Measurements from ENCODE around the gene RUSF1.

The RUSF1 gene

DNA sequence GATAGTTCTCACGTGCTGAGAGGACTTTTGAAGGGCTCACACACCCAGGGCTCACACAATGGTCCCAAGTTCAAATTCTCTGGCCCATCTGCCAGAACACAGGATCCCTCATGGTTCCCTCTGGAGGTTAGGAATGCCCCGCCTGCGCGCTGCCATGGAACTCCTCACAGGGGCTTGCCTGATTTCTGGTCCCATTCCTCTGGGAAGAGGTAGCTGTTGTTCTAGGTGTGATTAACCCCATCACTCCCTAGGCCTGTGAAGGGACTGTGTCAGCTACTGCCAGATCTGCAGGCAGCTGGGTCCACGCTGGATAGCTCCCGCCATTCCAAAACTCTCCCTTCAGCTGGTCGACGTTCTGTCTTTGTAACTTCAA lies 51.2 kb downstream of the RUSF1 start:
- Histone ChIP-seq H3K18ac (ENCODE audit: low read length) (no peak overlapping the region), H3K36me3 (replicated peaks in 1 of 2; ENCODE audit: control insufficient read depth in 2 of 2, insufficient read depth in 2 of 2, low read length in 2 of 2) (peaks cover 8 to 31% of the 10 kb centered on the region in 2 donors), H4K8ac (ENCODE audit: low read depth, low read length) (no peak overlapping the region), H2BK15ac (ENCODE audit: low read length) (no peak overlapping the region), H3K9me3 (replicated peaks in 1 of 2; ENCODE audit: control insufficient read depth in 2 of 2, insufficient read depth in 1 of 2, low read depth in 1 of 2, low read length in 2 of 2) (no peaks in the 10 kb centered on the region), H3K23ac (ENCODE audit: low read depth, low read length, poor library complexity) (no peak overlapping the region), H2BK120ac (ENCODE audit: low read depth, low read length) (no peak overlapping the region), H3K9ac (ENCODE audit: low read depth, low read length, poor library complexity) (no peak overlapping the region), H3K4me1 (ENCODE audit: control insufficient read depth in 2 of 2, insufficient read depth in 1 of 2, low read depth in 1 of 2, low read length in 2 of 2) (peaks cover 17 to 21% of the 10 kb centered on the region in 2 donors), H3K4me3 (ENCODE audit: low read length in 2 of 2) (no peak overlapping the region), H3K27ac (replicated peaks; ENCODE audit: low read length) (no peak overlapping the region), H2AK5ac (ENCODE audit: low read depth, low read length) (no peak overlapping the region), H2BK12ac (ENCODE audit: low read length) (no peak overlapping the region), H3K27me3 (ENCODE audit: control insufficient read depth in 3 of 3, insufficient read depth in 3 of 3, low read depth in 1 of 3, low read length in 3 of 3) (no peaks in the 10 kb centered on the region), H4K91ac (ENCODE audit: low read depth, low read length, poor library complexity) (no peak overlapping the region), H2BK5ac (ENCODE audit: low read length) (no peak overlapping the region), H3K4ac (ENCODE audit: low read length) (no peak overlapping the region), H3K14ac (ENCODE audit: low read length) (no peak overlapping the region), H3K4me2 (ENCODE audit: insufficient read depth, low read length, poor library complexity, severe bottlenecking) (no peak overlapping the region), H2AFZ (ENCODE audit: low read length) (no peak overlapping the region), H3K79me1 (ENCODE audit: low read depth, low read length) (peaks cover 12% of the 10 kb centered on the region)
- no CpG with 5 or more reads among the region's 8 CpGs for WGBS, 2 donors (ENCODE audit: extremely low coverage in 2 of 2, insufficient read length in 2 of 2, insufficient replicate concordance in 1 of 2)
- DNase-seq (ENCODE audit: low spot score) = no peak

DNA sequence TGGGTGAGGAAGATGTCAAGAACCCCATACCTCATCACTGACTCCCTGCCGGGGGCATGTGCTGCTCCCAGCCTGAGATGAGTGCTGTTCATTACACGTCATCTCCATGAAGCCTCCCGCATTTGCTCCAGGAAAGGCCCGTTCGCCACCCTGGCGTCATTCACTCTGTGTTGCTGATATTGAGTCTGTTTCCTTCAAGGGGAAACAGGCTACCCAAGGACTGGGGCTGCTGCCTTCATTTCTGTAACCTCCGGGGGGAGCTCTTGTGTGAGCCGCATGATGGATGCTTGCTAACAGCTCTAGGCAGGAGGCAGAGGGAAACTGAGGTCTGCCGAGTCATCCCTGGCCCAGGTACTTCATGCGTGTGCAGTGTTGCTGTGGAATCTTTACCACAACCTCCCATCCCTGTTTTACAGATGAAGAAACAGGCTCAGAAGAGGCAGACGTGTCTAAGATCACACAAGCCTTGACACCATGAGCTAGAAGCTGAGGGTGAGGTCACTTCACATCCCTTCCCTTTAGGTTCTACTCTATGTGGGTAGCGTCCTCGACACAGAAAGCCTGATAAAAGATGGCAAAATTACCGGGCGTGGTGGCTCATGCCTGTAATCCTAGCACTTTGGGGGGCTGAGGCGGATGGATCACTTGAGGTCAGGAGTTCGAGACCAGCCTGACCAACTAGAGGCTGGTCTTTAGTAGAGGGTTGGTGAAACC lies 52.4 kb downstream of the RUSF1 start:
- H3K4me2 ChIP-seq (ENCODE audit: insufficient read depth, low read length, poor library complexity, severe bottlenecking) = no peak overlapping the region
- H3K27me3 ChIP-seq (ENCODE audit: control insufficient read depth in 3 of 3, insufficient read depth in 3 of 3, low read depth in 1 of 3, low read length in 3 of 3) = no peaks in the 10 kb centered on the region
- H3K9me3 ChIP-seq (replicated peaks in 1 of 2; ENCODE audit: control insufficient read depth in 2 of 2, insufficient read depth in 1 of 2, low read depth in 1 of 2, low read length in 2 of 2) = no peaks in the 10 kb centered on the region
- peak overlapping the region; percentile 19 for H3K23ac ChIP-seq (ENCODE audit: low read depth, low read length, poor library complexity)
- no peak overlapping the region for H2BK5ac ChIP-seq (ENCODE audit: low read length)
- H2AFZ ChIP-seq (ENCODE audit: low read length) = no peak overlapping the region
- no peak overlapping the region for H3K4me3 ChIP-seq (ENCODE audit: low read length in 2 of 2)
- DNase-seq (ENCODE audit: low spot score) = no peak
- peaks cover 12% of the 10 kb centered on the region for H3K79me1 ChIP-seq (ENCODE audit: low read depth, low read length)
- no peak overlapping the region for H4K91ac ChIP-seq (ENCODE audit: low read depth, low read length, poor library complexity)
- H2BK120ac ChIP-seq (ENCODE audit: low read depth, low read length) = no peak overlapping the region
- H3K18ac ChIP-seq (ENCODE audit: low read length) = no peak overlapping the region
- no peak overlapping the region for H4K8ac ChIP-seq (ENCODE audit: low read depth, low read length)
- H2AK5ac ChIP-seq (ENCODE audit: low read depth, low read length) = peak overlapping the region; percentile 57
- H3K4me1 ChIP-seq (ENCODE audit: control insufficient read depth in 2 of 2, insufficient read depth in 1 of 2, low read depth in 1 of 2, low read length in 2 of 2) = peaks cover 19 to 26% of the 10 kb centered on the region in 2 donors
- no peak overlapping the region for H3K27ac ChIP-seq (replicated peaks; ENCODE audit: low read length)
- peaks cover 6 to 28% of the 10 kb centered on the region in 2 donors for H3K36me3 ChIP-seq (replicated peaks in 1 of 2; ENCODE audit: control insufficient read depth in 2 of 2, insufficient read depth in 2 of 2, low read length in 2 of 2)
- H3K9ac ChIP-seq (ENCODE audit: low read depth, low read length, poor library complexity) = no peak overlapping the region
- no peak overlapping the region for H3K4ac ChIP-seq (ENCODE audit: low read length)
- H2BK15ac ChIP-seq (ENCODE audit: low read length) = no peak overlapping the region
- no peak overlapping the region for H3K14ac ChIP-seq (ENCODE audit: low read length)
- no CpG with 5 or more reads among the region's 17 CpGs for WGBS, 2 donors (ENCODE audit: extremely low coverage in 2 of 2, insufficient read length in 2 of 2, insufficient replicate concordance in 1 of 2)
- H2BK12ac ChIP-seq (ENCODE audit: low read length) = no peak overlapping the region

- Histone ChIP-seq H3K9ac (ENCODE audit: low read depth, low read length, poor library complexity) (no peak overlapping the region), H2BK12ac (ENCODE audit: low read length) (no peak overlapping the region), H2BK15ac (ENCODE audit: low read length) (no peak overlapping the region), H3K18ac (ENCODE audit: low read length) (peak overlapping the region; percentile 9), H3K4me2 (ENCODE audit: insufficient read depth, low read length, poor library complexity, severe bottlenecking) (no peak overlapping the region), H4K91ac (ENCODE audit: low read depth, low read length, poor library complexity) (no peak overlapping the region), H3K79me1 (ENCODE audit: low read depth, low read length) (peaks cover 11% of the 10 kb centered on the region), H3K14ac (ENCODE audit: low read length) (no peak overlapping the region), H4K8ac (ENCODE audit: low read depth, low read length) (no peak overlapping the region), H2AK5ac (ENCODE audit: low read depth, low read length) (no peak overlapping the region), H3K4ac (ENCODE audit: low read length) (no peak overlapping the region), H3K9me3 (replicated peaks in 1 of 2; ENCODE audit: control insufficient read depth in 2 of 2, insufficient read depth in 1 of 2, low read depth in 1 of 2, low read length in 2 of 2) (no peaks in the 10 kb centered on the region), H3K36me3 (replicated peaks in 1 of 2; ENCODE audit: control insufficient read depth in 2 of 2, insufficient read depth in 2 of 2, low read length in 2 of 2) (peaks cover 6 to 28% of the 10 kb centered on the region in 2 donors), H2BK5ac (ENCODE audit: low read length) (no peak overlapping the region), H3K23ac (ENCODE audit: low read depth, low read length, poor library complexity) (no peak overlapping the region), H2BK120ac (ENCODE audit: low read depth, low read length) (no peak overlapping the region), H2AFZ (ENCODE audit: low read length) (no peak overlapping the region), H3K27me3 (ENCODE audit: control insufficient read depth in 3 of 3, insufficient read depth in 3 of 3, low read depth in 1 of 3, low read length in 3 of 3) (no peaks in the 10 kb centered on the region), H3K4me1 (ENCODE audit: control insufficient read depth in 2 of 2, insufficient read depth in 1 of 2, low read depth in 1 of 2, low read length in 2 of 2) (peaks cover 16 to 27% of the 10 kb centered on the region in 2 donors), H3K27ac (replicated peaks; ENCODE audit: low read length) (peak overlapping the region; percentile 63), H3K4me3 (ENCODE audit: low read length in 2 of 2) (no peak overlapping the region)
- no CpG with 5 or more reads among the region's 20 CpGs for WGBS, 2 donors (ENCODE audit: extremely low coverage in 2 of 2, insufficient read length in 2 of 2, insufficient replicate concordance in 1 of 2)
- DNase-seq (ENCODE audit: low spot score) = no peak
Observed at GRCh38 chr16:31453255-31454204, 54.7 kb downstream of the RUSF1 start.

DNA sequence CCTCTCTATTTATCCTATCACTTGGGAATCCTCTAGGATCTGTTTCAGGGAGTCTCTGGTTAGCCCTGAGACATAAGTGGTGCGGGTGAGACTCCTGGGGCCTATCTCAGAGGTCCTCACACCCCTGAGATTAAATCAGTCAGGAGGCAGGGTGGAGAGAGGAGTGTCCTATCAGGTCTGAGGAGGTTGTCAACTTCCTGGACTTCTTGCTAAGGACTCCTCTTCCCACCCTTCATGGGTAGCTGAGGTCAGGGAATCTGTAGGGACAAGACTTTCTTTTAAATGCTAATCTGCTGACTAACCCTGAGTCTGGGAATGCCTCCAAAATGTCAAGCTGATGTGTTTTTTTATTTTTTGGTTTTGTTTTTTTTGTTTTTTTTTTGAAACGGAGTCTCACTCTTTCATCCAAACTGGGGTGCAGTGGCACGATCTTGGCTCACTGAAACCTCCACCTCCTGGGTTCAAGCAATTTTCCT lies 55.5 kb downstream of the RUSF1 start:
- peaks cover 12 to 20% of the 10 kb centered on the region in 2 donors for H3K4me1 ChIP-seq (ENCODE audit: control insufficient read depth in 2 of 2, insufficient read depth in 1 of 2, low read depth in 1 of 2, low read length in 2 of 2)
- no peak overlapping the region for H3K23ac ChIP-seq (ENCODE audit: low read depth, low read length, poor library complexity)
- no peak overlapping the region for H2BK5ac ChIP-seq (ENCODE audit: low read length)
- peaks cover 6 to 24% of the 10 kb centered on the region in 2 donors for H3K36me3 ChIP-seq (replicated peaks in 1 of 2; ENCODE audit: control insufficient read depth in 2 of 2, insufficient read depth in 2 of 2, low read length in 2 of 2)
- no peak overlapping the region for H2BK15ac ChIP-seq (ENCODE audit: low read length)
- no peak overlapping the region for H2BK120ac ChIP-seq (ENCODE audit: low read depth, low read length)
- peaks cover 5% of the 10 kb centered on the region for H3K79me1 ChIP-seq (ENCODE audit: low read depth, low read length)
- H3K4me2 ChIP-seq (ENCODE audit: insufficient read depth, low read length, poor library complexity, severe bottlenecking) = no peak overlapping the region
- no peak overlapping the region for H4K8ac ChIP-seq (ENCODE audit: low read depth, low read length)
- H3K9ac ChIP-seq (ENCODE audit: low read depth, low read length, poor library complexity) = no peak overlapping the region
- H3K4ac ChIP-seq (ENCODE audit: low read length) = no peak overlapping the region
- no CpG with 5 or more reads among the region's 3 CpGs for WGBS, 2 donors (ENCODE audit: extremely low coverage in 2 of 2, insufficient read length in 2 of 2, insufficient replicate concordance in 1 of 2)
- H3K27ac ChIP-seq (replicated peaks; ENCODE audit: low read length) = no peak overlapping the region
- H4K91ac ChIP-seq (ENCODE audit: low read depth, low read length, poor library complexity) = no peak overlapping the region
- no peak overlapping the region for H2BK12ac ChIP-seq (ENCODE audit: low read length)
- H3K27me3 ChIP-seq (ENCODE audit: control insufficient read depth in 3 of 3, insufficient read depth in 3 of 3, low read depth in 1 of 3, low read length in 3 of 3) = no peaks in the 10 kb centered on the region
- H2AFZ ChIP-seq (ENCODE audit: low read length) = no peak overlapping the region
- H2AK5ac ChIP-seq (ENCODE audit: low read depth, low read length) = no peak overlapping the region
- DNase-seq (ENCODE audit: low spot score) = no peak
- no peak overlapping the region for H3K18ac ChIP-seq (ENCODE audit: low read length)
- H3K4me3 ChIP-seq (ENCODE audit: low read length in 2 of 2) = no peak overlapping the region
- no peak overlapping the region for H3K14ac ChIP-seq (ENCODE audit: low read length)
- H3K9me3 ChIP-seq (replicated peaks in 1 of 2; ENCODE audit: control insufficient read depth in 2 of 2, insufficient read depth in 1 of 2, low read depth in 1 of 2, low read length in 2 of 2) = no peaks in the 10 kb centered on the region

All from neuronal stem cell (in vitro differentiated cells).